Colonic mucosa (tissue), 4 donors: ENCODE results near the gene COQ5. TPM values are rescaled to one million over a fixed set of nuclear protein-coding genes. Genes with fewer than 3 reads are reported as not detected.

Experiments used
- DNase-seq: peaks from one replicate; pipeline ENCODE4 v3.0.0-alpha.2; 2020
- H3K27ac ChIP-seq: fragments of 200-600 bp; one replicate; pipeline ENCODE4 v1.8.0; 2021
- H3K27me3 ChIP-seq: fragments of 200-600 bp; one replicate; pipeline ENCODE4 v1.8.0; 2021
- H3K36me3 ChIP-seq: fragments of 200-600 bp; one replicate; pipeline ENCODE4 v1.8.0; 2021
- H3K4me1 ChIP-seq: fragments of 200-600 bp; one replicate; pipeline ENCODE4 v1.8.0; 2021; ENCODE audit warnings: mild to moderate bottlenecking
- H3K4me3 ChIP-seq: fragments of 200-600 bp; one replicate; pipeline ENCODE4 v1.8.0; 2021
- H3K9ac ChIP-seq, 2 donors: one replicate each; pipeline ENCODE4 v1.7.0; 2013; ENCODE audit warnings: control low read depth in 2 of 2, low read depth in 2 of 2, low read length in 2 of 2
- H3K9me3 ChIP-seq: fragments of 200-600 bp; one replicate; pipeline ENCODE4 v1.8.0; 2021
- intact Hi-C: fragments of 100-400 bp; cut with DNase I; formaldehyde crosslinking; loops from one replicate; pipeline ENCODE4 v1.14.1; 2022
- total RNA-seq, 2 donors: library from RNA; stranded (reverse); fragmentation: NEBNext Ultra II Directional in 1 of 2; extraction: Animal tissue kit (Norgen Biotek cat#: 25700) in 1 of 2; gene quantifications; one replicate each; pipeline ENCODE4 v1.2.1, GENCODE V29; 2021
- TF ChIP-seq, protein P1 (sequence below): fragments of 200-600 bp; IDR thresholded peaks from one replicate; pipeline ENCODE4 v1.8.0; 2022; ENCODE audit warnings: antibody characterized with exemption, mild to moderate bottlenecking
- donor health status: healthy.
- donor health status: DM: no; HTN: no; CAD: no.
- donor health status: DM: no; HTN: no; CAD: no.

Gene COQ5
- total RNA-seq, 2 donors from 2014 or later: 35.8 to 46.6 TPM

DNA sequence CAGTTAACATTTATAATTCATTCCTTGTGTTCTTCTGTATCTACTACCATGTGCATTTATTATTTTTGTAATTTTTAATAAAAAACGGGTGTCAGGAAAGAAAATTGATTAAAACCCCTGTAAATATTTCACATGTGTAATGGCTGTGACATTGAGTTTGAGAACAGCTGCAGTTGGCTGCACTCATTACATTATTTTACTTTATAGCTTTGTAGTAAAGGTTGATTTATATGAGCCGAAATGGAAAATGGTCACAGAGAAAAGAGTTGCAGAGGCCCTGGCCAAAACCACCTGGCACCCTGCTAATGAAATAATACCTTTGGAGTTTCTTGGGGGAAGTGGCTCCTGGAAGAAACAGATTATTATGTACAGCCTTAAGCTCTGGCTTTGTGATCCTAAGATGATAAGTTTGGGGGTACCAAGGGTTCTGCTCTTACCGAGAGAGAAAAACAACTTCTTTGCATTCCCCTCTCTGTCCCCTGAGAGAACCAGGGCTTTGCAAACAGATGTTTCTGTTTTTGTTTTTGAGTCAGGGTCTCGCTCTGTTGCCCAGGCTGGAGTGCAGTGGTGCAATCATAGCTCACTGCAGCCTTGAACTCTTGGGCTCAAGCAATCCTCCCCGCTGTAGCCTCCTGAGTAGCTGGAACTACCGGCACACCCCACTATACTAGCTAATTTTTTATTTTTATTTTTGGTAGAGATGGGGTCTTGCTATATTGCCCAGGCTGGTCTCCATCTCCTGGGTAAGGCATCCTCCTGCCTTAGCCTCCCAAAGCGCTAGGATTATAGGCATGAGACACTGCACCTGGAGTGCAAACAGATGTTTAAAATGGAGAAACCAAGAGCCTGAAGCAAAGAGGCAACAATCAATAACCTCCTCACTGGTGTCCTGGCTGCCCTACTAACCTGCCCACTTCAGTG lies 42.7 kb downstream of the COQ5 start:
- no peak for DNase-seq
- Histone ChIP-seq H3K4me3 (no peak overlapping the region), H3K9ac (no peak overlapping the region), H3K27ac (no peak overlapping the region), H3K9me3 (no peaks in the 10 kb centered on the region), H3K36me3 (no peaks in the 10 kb centered on the region), H3K27me3 (no peaks in the 10 kb centered on the region), H3K4me1 (no peaks in the 10 kb centered on the region)
- TF ChIP-seq, protein P1, sequence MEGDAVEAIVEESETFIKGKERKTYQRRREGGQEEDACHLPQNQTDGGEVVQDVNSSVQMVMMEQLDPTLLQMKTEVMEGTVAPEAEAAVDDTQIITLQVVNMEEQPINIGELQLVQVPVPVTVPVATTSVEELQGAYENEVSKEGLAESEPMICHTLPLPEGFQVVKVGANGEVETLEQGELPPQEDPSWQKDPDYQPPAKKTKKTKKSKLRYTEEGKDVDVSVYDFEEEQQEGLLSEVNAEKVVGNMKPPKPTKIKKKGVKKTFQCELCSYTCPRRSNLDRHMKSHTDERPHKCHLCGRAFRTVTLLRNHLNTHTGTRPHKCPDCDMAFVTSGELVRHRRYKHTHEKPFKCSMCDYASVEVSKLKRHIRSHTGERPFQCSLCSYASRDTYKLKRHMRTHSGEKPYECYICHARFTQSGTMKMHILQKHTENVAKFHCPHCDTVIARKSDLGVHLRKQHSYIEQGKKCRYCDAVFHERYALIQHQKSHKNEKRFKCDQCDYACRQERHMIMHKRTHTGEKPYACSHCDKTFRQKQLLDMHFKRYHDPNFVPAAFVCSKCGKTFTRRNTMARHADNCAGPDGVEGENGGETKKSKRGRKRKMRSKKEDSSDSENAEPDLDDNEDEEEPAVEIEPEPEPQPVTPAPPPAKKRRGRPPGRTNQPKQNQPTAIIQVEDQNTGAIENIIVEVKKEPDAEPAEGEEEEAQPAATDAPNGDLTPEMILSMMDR: no peak
- intact Hi-C loops: no loop called here

GRCh38 chr12:120483621-120484020 lies 45.3 kb downstream of the COQ5 start:
- H3K27me3 ChIP-seq: no peaks in the 10 kb centered on the region
- TF ChIP-seq, protein P1: no peak
- H3K9me3 ChIP-seq: no peaks in the 10 kb centered on the region
- no peak overlapping the region for H3K4me3 ChIP-seq
- H3K36me3 ChIP-seq: no peaks in the 10 kb centered on the region
- no peak overlapping the region for H3K27ac ChIP-seq
- no peaks in the 10 kb centered on the region for H3K4me1 ChIP-seq
- H3K9ac ChIP-seq: no peak overlapping the region
- intact Hi-C loops: no loop called here
- no peak for DNase-seq

DNA sequence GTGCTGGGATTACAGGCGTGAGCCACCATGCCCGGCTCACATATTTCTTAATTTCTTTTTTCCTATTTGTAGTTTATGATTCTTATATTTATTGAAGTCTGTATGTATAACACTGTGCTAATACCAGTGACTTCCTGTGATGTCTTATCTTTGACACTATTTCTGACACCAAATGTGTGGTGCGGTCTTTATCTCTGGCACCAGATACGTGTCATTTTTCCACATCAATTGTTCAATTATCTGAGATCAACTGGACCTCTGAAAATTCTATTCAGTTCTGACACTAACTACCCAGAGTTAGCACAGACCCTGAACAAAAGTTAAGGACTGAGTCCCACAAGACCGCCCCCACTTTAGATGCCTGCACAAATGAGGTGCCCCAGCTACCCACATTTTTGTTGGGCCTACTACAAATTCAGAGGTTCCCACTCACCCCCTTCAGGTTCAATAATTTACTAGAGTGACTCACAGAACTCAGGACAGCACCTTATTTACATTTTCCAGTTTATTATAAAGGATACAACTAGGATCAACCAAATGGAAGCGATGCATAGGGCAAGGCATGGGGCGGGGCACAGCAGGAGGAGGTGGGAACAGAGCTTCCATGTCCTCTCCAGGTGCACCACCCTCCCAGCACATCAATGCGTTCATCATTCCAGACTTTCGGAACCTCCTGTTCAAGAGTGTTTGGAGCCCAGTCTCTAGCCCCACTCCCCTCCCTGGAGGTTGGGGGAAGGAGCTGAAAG lies 47.8 kb downstream of the COQ5 start:
- H3K36me3 ChIP-seq: no peaks in the 10 kb centered on the region
- DNase-seq: no peak
- TF ChIP-seq, protein P1: no peak
- no peak overlapping the region for H3K9ac ChIP-seq
- no peak overlapping the region for H3K4me3 ChIP-seq
- intact Hi-C loops: no loop called here
- no peaks in the 10 kb centered on the region for H3K27me3 ChIP-seq
- no peaks in the 10 kb centered on the region for H3K9me3 ChIP-seq
- H3K4me1 ChIP-seq: no peaks in the 10 kb centered on the region
- H3K27ac ChIP-seq: no peak overlapping the region

DNA sequence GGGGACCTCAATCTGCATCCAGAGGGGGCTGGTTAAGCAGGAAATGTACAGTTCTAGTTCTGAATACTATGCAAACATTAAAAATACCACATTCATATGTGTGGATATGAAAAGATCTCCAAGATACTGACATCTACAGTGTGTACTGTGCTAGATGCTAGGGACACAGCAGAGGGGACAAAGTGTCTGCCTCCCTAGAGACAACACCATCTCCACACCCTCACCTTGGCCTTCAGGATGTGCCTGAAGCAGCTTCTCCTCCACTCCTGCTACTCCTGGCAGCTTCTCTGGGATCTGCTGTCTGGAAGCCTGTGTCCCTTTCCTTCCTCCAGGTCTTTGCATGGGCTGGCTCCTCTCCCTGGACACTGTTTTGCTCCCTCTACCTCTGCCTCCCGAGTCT lies 48.7 kb downstream of the COQ5 start:
- intact Hi-C loops: no loop called here
- Histone ChIP-seq H3K4me1 (no peaks in the 10 kb centered on the region), H3K9me3 (no peaks in the 10 kb centered on the region), H3K36me3 (no peaks in the 10 kb centered on the region), H3K27me3 (no peaks in the 10 kb centered on the region), H3K27ac (no peak overlapping the region), H3K4me3 (no peak overlapping the region), H3K9ac (no peak overlapping the region)
- TF ChIP-seq, protein P1: no peak
- no peak for DNase-seq

GRCh38 chr12:120479458-120479857 lies 49.5 kb downstream of the COQ5 start:
- peak; percentile 42 for DNase-seq
- no peaks in the 10 kb centered on the region for H3K36me3 ChIP-seq
- intact Hi-C loops: no loop called here
- H3K4me3 ChIP-seq: no peak overlapping the region
- H3K4me1 ChIP-seq: no peaks in the 10 kb centered on the region
- TF ChIP-seq, protein P1: no peak
- H3K27ac ChIP-seq: no peak overlapping the region
- peak overlapping the region in 1 of 2 donors; percentile 3 for H3K9ac ChIP-seq
- no peaks in the 10 kb centered on the region for H3K27me3 ChIP-seq
- H3K9me3 ChIP-seq: no peaks in the 10 kb centered on the region
